HepG2 (cell line): Measurements from ENCODE around the gene LSMEM2. TPM values are rescaled to one million over a fixed set of nuclear protein-coding genes. Genes with fewer than 3 reads are reported as not detected.

Experiments used
- ATAC-seq: fragments of 200-7000 bp; cut with Tn5 transposase; 3 replicates; pipeline ENCODE4 v1.9.1; 2020; ENCODE audit warnings: mild to moderate bottlenecking, moderate library complexity
- BruUV-seq: library from RNA; stranded (reverse); fragments of 400-500 nt; replicated peaks from 2 replicates; lab custom pipeline; 2021; lab: Mats Ljungman, UMichigan
- CTCF ChIA-PET: fragments of 300-600 bp; formaldehyde crosslinking; extraction: SDS; loops from one replicate; lab custom pipeline; 2021; ENCODE audit warnings: low total read pairs, inconsistent platforms, low intra/inter-chr PET ratio; lab: Yijun Ruan, JAX
- POLR2A ChIA-PET: fragments of 350-600 bp; sonication (Branson Sonifier 250); formaldehyde crosslinking; loops from one replicate; lab custom pipeline; 2020; ENCODE audit warnings: antibody characterized with exemption, inconsistent platforms; lab: Yijun Ruan, JAX
- DNase-seq: peaks from one replicate; pipeline ENCODE4 v3.0.0-alpha.2; 2015; ENCODE audit warnings: low spot score
- FAIRE-seq: peaks from 3 replicates; lab custom pipeline; 2011; peaks lifted over from hg19 to GRCh38; lab: Jason Lieb, UNC
- H2AFZ ChIP-seq: one replicate; pipeline ENCODE4 v1.6.1; 2011; ENCODE audit warnings: low read length, inconsistent platforms
- H3K27ac ChIP-seq: fragments of 300-600 bp; 3 replicates; pipeline ENCODE4 v1.8.0; 2011; ENCODE audit warnings: mixed run types, mild to moderate bottlenecking, mixed read lengths, low read length, inconsistent platforms; ENCODE audit not compliant: insufficient read depth; ENCODE audit errors: extremely low read length
- H3K27me3 ChIP-seq, 2 experiments: fragments of 200-600 bp in 1 of 2; 2 replicates in 1 of 2; 3 replicates in 1 of 2; pipeline versions ENCODE4 v1.6.0 to v1.8.0; 2011; ENCODE audit warnings: low read length in 2 of 2, mild to moderate bottlenecking in 2 of 2, moderate library complexity in 2 of 2, inconsistent platforms in 1 of 2; ENCODE audit not compliant: insufficient read depth in 2 of 2, control insufficient read depth in 1 of 2
- H3K36me3 ChIP-seq, 2 experiments: fragments of 200-600 bp in 1 of 2; replicated peaks in 1 of 2; 2 replicates in 1 of 2; 3 replicates in 1 of 2; pipeline versions ENCODE4 v1.5.1 to v1.8.0; 2011; ENCODE audit warnings: low read length in 2 of 2, inconsistent platforms in 1 of 2; ENCODE audit not compliant: insufficient read depth in 2 of 2, control insufficient read depth in 1 of 2
- H3K4me1 ChIP-seq: 2 replicates; pipeline ENCODE4 v1.5.1; 2012; ENCODE audit warnings: low read length, inconsistent platforms; ENCODE audit not compliant: insufficient read depth
- H3K4me2 ChIP-seq: 2 replicates; pipeline ENCODE4 v1.6.0; 2011; ENCODE audit warnings: low read depth, low read length, inconsistent platforms
- H3K4me3 ChIP-seq, 3 experiments: fragments of 200-600 bp in 1 of 3; sonication (generic), shearing (Covaris generic) in 1 of 3; replicated peaks in 1 of 3; 2 replicates each; pipeline ENCODE4 v1.5.1; 2011 to 2016; ENCODE audit warnings: low read length in 3 of 3, inconsistent platforms in 2 of 3, low read depth in 2 of 3, mild to moderate bottlenecking in 2 of 3, control low read depth in 1 of 3, mixed read lengths in 1 of 3; ENCODE audit not compliant: insufficient read depth in 1 of 3
- H3K79me2 ChIP-seq: one replicate; pipeline ENCODE4 v1.6.1; 2011; ENCODE audit warnings: low read length, inconsistent platforms; ENCODE audit not compliant: insufficient read depth
- H3K9ac ChIP-seq: 2 replicates; pipeline ENCODE4 v1.6.0; 2011; ENCODE audit warnings: mild to moderate bottlenecking, low read depth, low read length, inconsistent platforms; ENCODE audit not compliant: insufficient read depth
- H3K9me3 ChIP-seq: 2 replicates; pipeline ENCODE4 v1.5.1; 2012; ENCODE audit warnings: mild to moderate bottlenecking, low read length
- H4K20me1 ChIP-seq: 2 replicates; pipeline ENCODE4 v1.6.0; 2011; ENCODE audit warnings: inconsistent platforms, mild to moderate bottlenecking, low read length, moderate library complexity; ENCODE audit not compliant: insufficient read depth
- BCL6 ChIP-seq: IDR thresholded peaks from 2 replicates; pipeline ENCODE4 v1.6.1; 2016; ENCODE audit warnings: missing genetic modification reagents, missing compliant biosample characterization
- CSRNP2 ChIP-seq: sonication (generic); formaldehyde crosslinking; conservative IDR thresholded peaks from 2 replicates; pipeline ENCODE4 v1.8.0; 2022; ENCODE audit warnings: low read depth, missing genetic modification reagents
- MAFF ChIP-seq: IDR thresholded peaks from 2 replicates; pipeline ENCODE4 v1.6.1; 2011; ENCODE audit warnings: low read depth, low read length, improper control_type of control experiment
- NR1H2 ChIP-seq: sonication (generic); formaldehyde crosslinking; IDR thresholded peaks from 2 replicates; pipeline ENCODE4 v1.8.1; 2022; ENCODE audit warnings: low read depth, missing genetic modification reagents, borderline replicate concordance
- ZNF512 ChIP-seq: sonication (generic); formaldehyde crosslinking; IDR thresholded peaks from 2 replicates; pipeline ENCODE4 v1.4.0; 2020; ENCODE audit warnings: mild to moderate bottlenecking, missing genetic modification reagents
- WGBS: methylation state at CpG from one replicate; pipeline ENCODE4 v1.1.6; 2017; ENCODE audit warnings: low lambda C conversion rate; 5-methylcytosine and 5-hydroxymethylcytosine counted together
- in situ Hi-C: cut with HindIII; loops from 2 replicates; pipeline ENCODE4 v1.10.0; 2017; ENCODE audit warnings: low pct_unique_long_range_greater_than_20kb; ENCODE audit not compliant: extremely low pct_ligation_motif_present
- intact Hi-C: fragments of 100-400 bp; cut with micrococcal nuclease; formaldehyde crosslinking; loops from one replicate; pipeline ENCODE4 v1.10.0; 2022; ENCODE audit not compliant: unreplicated experiment
- polyA plus RNA-seq, 8 experiments: library from polyadenylated mRNA; depleted of rRNA in 3 of 8; stranded (reverse) in 7 of 8; unstranded in 1 of 8; fragments of >200 nt; fragmentation: Illumina TruSeq in 4 of 8; extraction: Trizol in 4 of 8; gene quantifications; 2 replicates each; pipeline versions ENCODE4 v1.2.1 to v1.2.3, GENCODE V29; 2011 to 2016; ENCODE audit warnings: low read depth in 4 of 8, missing spikeins in 1 of 8, mixed read lengths in 1 of 8; ENCODE audit not compliant: insufficient read depth in 1 of 8
- total RNA-seq, 5 experiments: library from RNA; depleted of rRNA; stranded (reverse); fragments of >200 nt; fragmentation: Illumina TruSeq; extraction: Trizol; gene quantifications; 2 replicates each; pipeline ENCODE4 v1.2.3, GENCODE V29; 2016; ENCODE audit warnings: low read depth in 1 of 5

LSMEM2 gene
- total and polyA plus RNA-seq, 2 of the 13 experiments (the other 11 are each of a cell fraction or from before 2014, with no cell fraction given): 0.07 to 0.41 TPM

DNA sequence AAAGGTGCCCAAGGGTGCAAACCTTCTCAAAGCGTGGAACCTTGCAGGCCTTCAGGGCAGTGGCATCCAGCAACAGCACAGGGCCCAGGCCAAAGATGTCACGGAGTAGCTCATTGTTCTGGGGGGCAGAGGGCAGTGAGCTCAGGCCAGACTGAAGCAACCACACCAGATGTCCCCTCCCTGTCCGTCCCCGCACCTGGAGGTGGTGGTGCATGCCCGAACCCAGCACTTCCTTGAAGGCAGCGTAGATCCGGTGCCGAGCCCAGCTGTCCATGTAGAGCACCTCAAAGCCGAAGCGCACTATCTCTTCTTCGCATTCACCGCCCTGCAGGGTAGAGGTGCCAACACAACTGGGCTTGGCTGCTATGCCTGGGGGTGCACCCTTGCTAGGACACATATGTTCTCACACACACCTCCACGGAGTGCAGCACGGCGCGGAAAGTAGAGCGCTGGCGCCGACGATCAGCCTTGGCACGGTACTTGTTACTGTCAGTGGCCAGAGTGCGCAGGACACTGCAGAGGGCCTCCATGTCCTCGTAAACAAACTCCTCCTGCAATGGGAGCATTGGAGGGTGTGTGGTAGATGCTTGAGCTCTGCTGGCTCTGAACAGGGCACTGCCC is 9.6 kb downstream of the LSMEM2 start:
- no peak for ATAC-seq

More for the DNA sequence above, 9.6 kb downstream of the LSMEM2 start:
- H2AFZ ChIP-seq: no peak overlapping the region
- DNase-seq (no peak), FAIRE-seq (no peak)
- 98% methylated on average over 17 of the region's 23 CpGs for WGBS
- ChIA-PET POLR2A (interaction anchor here (1.1 kb wide), 1 partner anchor 9 kb away, joined by 3 read pairs; no protein-coding TSS in a partner anchor), CTCF (no interaction called here)
- no TSS peak for BruUV-seq
- H3K9me3 ChIP-seq: no peaks in the 10 kb centered on the region
- H4K20me1 ChIP-seq: no peaks in the 10 kb centered on the region
- H3K27me3 ChIP-seq: no peaks in the 10 kb centered on the region
- H3K4me1 ChIP-seq: peaks cover 23% of the 10 kb centered on the region
- in situ Hi-C loops: no loop called here
- H3K9ac ChIP-seq: no peak overlapping the region
- H3K4me2 ChIP-seq: no peak overlapping the region
- intact Hi-C loops: no loop called here
- H3K4me3 ChIP-seq: no peak overlapping the region
- H3K36me3 ChIP-seq: peaks cover 22 to 40% of the 10 kb centered on the region in 2 experiments
- TF ChIP-seq BCL6 (CRISPR knock-in tag): no peak
- no peak for TF ChIP-seq CSRNP2 (CRISPR knock-in tag)
- TF ChIP-seq NR1H2 (CRISPR knock-in tag): no peak
- no peak for TF ChIP-seq ZNF512 (CRISPR knock-in tag)
- no peak for TF ChIP-seq MAFF
- H3K79me2 ChIP-seq: peaks cover 15% of the 10 kb centered on the region
- H3K27ac ChIP-seq: no peak overlapping the region
